B cell (primary cell): ENCODE data around the gene DEFB128. TPM values are rescaled to one million over a fixed set of nuclear protein-coding genes. Genes with fewer than 3 reads are reported as not detected.

Experiments used
- ATAC-seq: fragments of 200-7000 bp; cut with Tn5 transposase; one replicate; pipeline ENCODE4 v1.10.0; 2021; ENCODE audit warnings: low read depth, mild to moderate bottlenecking, moderate number of reproducible peaks, moderate library complexity
- CTCF ChIA-PET: fragments of 350-600 bp; sonication (Branson Sonifier 250); formaldehyde crosslinking; loops from one replicate; lab custom pipeline; 2021; ENCODE audit warnings: antibody characterized with exemption, inconsistent platforms; lab: Charles Lee
- POLR2A ChIA-PET: fragments of 350-600 bp; sonication (Branson Sonifier 250); formaldehyde crosslinking; loops from one replicate; lab custom pipeline; 2021; ENCODE audit warnings: antibody characterized with exemption; lab: Charles Lee
- DNase-seq: peaks from one replicate; pipeline ENCODE4 v3.0.0; 2013
- H2AFZ ChIP-seq: 2 replicates; pipeline ENCODE4 v1.6.1; 2012; ENCODE audit warnings: mild to moderate bottlenecking, low read depth, low read length; ENCODE audit not compliant: insufficient read depth, poor library complexity, severe bottlenecking
- H3K27ac ChIP-seq, 2 donors: 1 replicate in 1 of 2; 2 replicates in 1 of 2; pipeline ENCODE4 v1.5.1; 2012 to 2013; ENCODE audit warnings: low read length in 2 of 2, mild to moderate bottlenecking in 2 of 2, moderate library complexity in 1 of 2
- H3K27me3 ChIP-seq, 4 experiments: fragments of 200-600 bp in 1 of 4; sonication (generic) in 1 of 4; replicated peaks in 1 of 4; 1 replicate in 2 of 4; 2 replicates in 2 of 4; pipeline versions ENCODE4 v1.6.1 to v1.7.0; 2013 to 2016; ENCODE audit warnings: low read length in 3 of 4, mild to moderate bottlenecking in 2 of 4, mixed read lengths in 1 of 4, moderate library complexity in 1 of 4; ENCODE audit not compliant: insufficient read depth in 4 of 4, control insufficient read depth in 3 of 4; ENCODE audit errors: control extremely low read depth in 1 of 4
- H3K36me3 ChIP-seq, 2 experiments: replicated peaks in 1 of 2; 1 replicate in 1 of 2; 2 replicates in 1 of 2; pipeline versions ENCODE4 v1.6.1 to v1.7.1; 2013; ENCODE audit warnings: low read length in 1 of 2; ENCODE audit not compliant: insufficient read depth in 2 of 2, control insufficient read depth in 1 of 2; ENCODE audit errors: control extremely low read depth in 1 of 2, extremely low read depth in 1 of 2
- H3K4me1 ChIP-seq, 2 donors: fragments of 200-600 bp in 1 of 2; sonication (generic) in 1 of 2; 1 replicate in 1 of 2; 2 replicates in 1 of 2; pipeline versions ENCODE4 v1.5.1 to v1.6.1; 2013 to 2017; ENCODE audit warnings: low read length in 2 of 2; ENCODE audit not compliant: control insufficient read depth in 2 of 2, insufficient read depth in 2 of 2
- H3K4me2 ChIP-seq: replicated peaks from 2 replicates; pipeline ENCODE3; 2012; ENCODE audit warnings: mild to moderate bottlenecking, low read depth, low read length; ENCODE audit not compliant: poor library complexity, severe bottlenecking
- H3K4me3 ChIP-seq, 5 experiments: fragments of 200-600 bp in 1 of 5; sonication (generic) in 1 of 5; 1 replicate in 3 of 5; 2 replicates in 2 of 5; pipeline versions ENCODE4 v1.5.1 to v1.7.0; 2011 to 2016; ENCODE audit warnings: low read length in 4 of 5, mild to moderate bottlenecking in 4 of 5, low read depth in 2 of 5, control low read depth in 1 of 5, moderate library complexity in 1 of 5; ENCODE audit not compliant: insufficient read depth in 1 of 5; ENCODE audit errors: control extremely low read depth in 1 of 5, extremely low read depth in 1 of 5
- H3K79me2 ChIP-seq: fragments of 200-600 bp; sonication (generic); one replicate; pipeline ENCODE4 v1.6.0; 2016; ENCODE audit warnings: low read length; ENCODE audit not compliant: control insufficient read depth, insufficient read depth
- H3K9ac ChIP-seq: fragments of 200-600 bp; sonication (generic); 2 replicates; pipeline ENCODE4 v1.6.1; 2017; ENCODE audit warnings: mild to moderate bottlenecking, low read length, moderate library complexity
- H3K9me3 ChIP-seq, 3 donors: one replicate each; pipeline versions ENCODE4 v1.6.1 to v1.7.1; 2013; ENCODE audit warnings: low read length in 2 of 3; ENCODE audit not compliant: control insufficient read depth in 2 of 3, insufficient read depth in 1 of 3; ENCODE audit errors: control extremely low read depth in 1 of 3
- H4K20me1 ChIP-seq: 2 replicates; pipeline ENCODE4 v1.6.0; 2012; ENCODE audit warnings: mild to moderate bottlenecking, low read length; ENCODE audit not compliant: insufficient read depth, control insufficient read depth, poor library complexity, severe bottlenecking
- H3K27ac Mint-ChIP-seq: one replicate; pipeline ENCODE4 v1.8.0; 2021; ENCODE audit warnings: mixed read lengths
- H3K27me3 Mint-ChIP-seq: one replicate; pipeline ENCODE4 v1.8.0; 2021; ENCODE audit warnings: mixed read lengths
- H3K4me1 Mint-ChIP-seq: one replicate; pipeline ENCODE4 v1.8.0; 2021; ENCODE audit warnings: mixed read lengths
- H3K4me3 Mint-ChIP-seq: one replicate; pipeline ENCODE4 v1.8.0; 2021; ENCODE audit warnings: mixed read lengths
- H3K9me3 Mint-ChIP-seq: one replicate; pipeline ENCODE4 v1.8.0; 2022; ENCODE audit warnings: mixed read lengths; ENCODE audit not compliant: insufficient read depth
- EZH2 ChIP-seq: IDR thresholded peaks from 2 replicates; pipeline ENCODE4 v1.6.1; 2012; ENCODE audit warnings: borderline replicate concordance, low read depth, mild to moderate bottlenecking, moderate library complexity, low read length; ENCODE audit not compliant: insufficient read depth, poor library complexity, severe bottlenecking
- WGBS: methylation state at CpG from one replicate; pipeline ENCODE4 v1.1.5; 2013; ENCODE audit warnings: missing lambda C conversion rate; ENCODE audit not compliant: insufficient coverage; 5-methylcytosine and 5-hydroxymethylcytosine counted together
- intact Hi-C: fragments of 100-400 bp; cut with micrococcal nuclease; formaldehyde crosslinking; loops from one replicate; pipeline ENCODE4 v1.10.0; 2022
- polyA plus RNA-seq: library from polyadenylated mRNA; depleted of rRNA; stranded (reverse); fragments of >200 nt; gene quantifications from 2 replicates; pipeline ENCODE4 v1.2.3, GENCODE V29; 2012
- total RNA-seq, 2 donors: library from RNA; stranded (reverse); fragments of 120-200 nt in 1 of 2; gene quantifications; 1 replicate in 1 of 2; 2 replicates in 1 of 2; pipeline versions ENCODE4 v1.2.3 to v1.2.4, GENCODE V29; 2013 to 2022
- TF ChIP-seq, protein P1 (sequence below): fragments of 200-600 bp; IDR thresholded peaks from one replicate; pipeline ENCODE4 v1.8.0; 2022; ENCODE audit warnings: antibody characterized with exemption, mild to moderate bottlenecking

Gene DEFB128
- total and polyA plus RNA-seq, 2 donors (not counting 1 experiment from before 2014, with no cell fraction given), result not detected

GRCh38 chr20:217266-217665, 27.8 kb upstream of the DEFB128 start:
- Histone ChIP-seq H3K27me3 (peaks cover 0 to 13% (median 5%) of the 10 kb centered on the region in 4 experiments), H3K4me1 (no peaks in the 10 kb centered on the region), H3K9me3 (no peaks in the 10 kb centered on the region), H3K27ac (no peak overlapping the region), H3K36me3 (no peaks in the 10 kb centered on the region), H4K20me1 (no peaks in the 10 kb centered on the region), H3K4me3 (no peak overlapping the region), H3K4me2 (no peak overlapping the region), H3K9ac (no peak overlapping the region), H3K79me2 (no peaks in the 10 kb centered on the region), H2AFZ (no peak overlapping the region)
- ChIA-PET POLR2A (no interaction called here), CTCF (interaction anchor here (0.6 to 2.4 kb wide), 3 partner anchors 10 to 549 kb away, joined by 3 to 6 read pairs (median 4); partner anchors contain the start of gene DEFB129)
- Mint-ChIP-seq H3K9me3 (no peaks in the 10 kb centered on the region), H3K27me3 (peaks cover 45% of the 10 kb centered on the region), H3K27ac (no peak overlapping the region), H3K4me3 (no peak overlapping the region), H3K4me1 (no peaks in the 10 kb centered on the region)
- WGBS, result no CpG with 5 or more reads among the region's 1 CpG
- TF ChIP-seq, protein P1, sequence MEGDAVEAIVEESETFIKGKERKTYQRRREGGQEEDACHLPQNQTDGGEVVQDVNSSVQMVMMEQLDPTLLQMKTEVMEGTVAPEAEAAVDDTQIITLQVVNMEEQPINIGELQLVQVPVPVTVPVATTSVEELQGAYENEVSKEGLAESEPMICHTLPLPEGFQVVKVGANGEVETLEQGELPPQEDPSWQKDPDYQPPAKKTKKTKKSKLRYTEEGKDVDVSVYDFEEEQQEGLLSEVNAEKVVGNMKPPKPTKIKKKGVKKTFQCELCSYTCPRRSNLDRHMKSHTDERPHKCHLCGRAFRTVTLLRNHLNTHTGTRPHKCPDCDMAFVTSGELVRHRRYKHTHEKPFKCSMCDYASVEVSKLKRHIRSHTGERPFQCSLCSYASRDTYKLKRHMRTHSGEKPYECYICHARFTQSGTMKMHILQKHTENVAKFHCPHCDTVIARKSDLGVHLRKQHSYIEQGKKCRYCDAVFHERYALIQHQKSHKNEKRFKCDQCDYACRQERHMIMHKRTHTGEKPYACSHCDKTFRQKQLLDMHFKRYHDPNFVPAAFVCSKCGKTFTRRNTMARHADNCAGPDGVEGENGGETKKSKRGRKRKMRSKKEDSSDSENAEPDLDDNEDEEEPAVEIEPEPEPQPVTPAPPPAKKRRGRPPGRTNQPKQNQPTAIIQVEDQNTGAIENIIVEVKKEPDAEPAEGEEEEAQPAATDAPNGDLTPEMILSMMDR, result no peak
- TF ChIP-seq EZH2, result no peak
- DNase-seq (no peak), ATAC-seq (no peak)
- intact Hi-C loops, result no loop called here

DNA sequence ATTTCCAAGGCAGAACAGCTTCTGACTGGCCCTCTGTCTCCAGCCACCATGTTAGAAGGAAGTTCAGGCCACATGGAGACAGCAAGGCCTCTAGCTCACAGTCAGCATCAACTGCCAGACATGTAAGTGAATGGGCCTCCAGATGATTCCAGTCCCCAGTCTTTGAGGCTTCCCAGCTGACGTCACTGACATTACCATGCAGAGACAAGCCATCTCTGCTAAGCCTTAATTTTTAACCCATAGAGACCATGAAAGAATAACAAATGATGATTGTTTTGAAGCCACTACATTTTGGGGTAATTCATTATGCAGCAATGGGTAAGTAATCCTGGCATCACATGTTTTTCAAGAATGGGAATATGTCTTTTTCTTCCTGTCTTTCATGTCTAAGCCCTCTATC, 26.3 kb upstream of the DEFB128 start:
- H3K27me3 Mint-ChIP-seq, result peaks cover 34% of the 10 kb centered on the region
- intact Hi-C loops, result no loop called here
- DNase-seq, result no peak
- no peak for ATAC-seq
- Histone ChIP-seq H3K27me3 (peaks cover 0 to 11% (median 5%) of the 10 kb centered on the region in 4 experiments), H2AFZ (no peak overlapping the region), H3K27ac (no peak overlapping the region), H3K4me2 (no peak overlapping the region), H3K36me3 (no peaks in the 10 kb centered on the region), H3K9me3 (no peaks in the 10 kb centered on the region), H4K20me1 (no peaks in the 10 kb centered on the region), H3K9ac (no peak overlapping the region), H3K4me1 (no peaks in the 10 kb centered on the region), H3K4me3 (no peak overlapping the region), H3K79me2 (no peaks in the 10 kb centered on the region)
- no CpG with 5 or more reads among the region's 1 CpG for WGBS
- CTCF ChIA-PET, result interaction anchor here (1.7 kb wide), 1 partner anchor 115 kb away, joined by 7 read pairs; no protein-coding TSS in a partner anchor
- no peak for TF ChIP-seq EZH2
- TF ChIP-seq, protein P1, result no peak
- H3K4me1 Mint-ChIP-seq, result no peaks in the 10 kb centered on the region
- H3K9me3 Mint-ChIP-seq, result no peaks in the 10 kb centered on the region
- no peak overlapping the region for H3K27ac Mint-ChIP-seq
- no peak overlapping the region for H3K4me3 Mint-ChIP-seq
- POLR2A ChIA-PET, result no interaction called here
